HG03280 (cell line): Measurements from ENCODE around the gene STK17A.
"Not testable (repeated sequence)": the region's sequence is repeated elsewhere in the genome, so short reads cannot be mapped to it uniquely, and the experiment has no call there.

ENCODE experiments used
- ATAC-seq: cut with Tn5 transposase; IDR thresholded peaks from one replicate; pipeline ENCODE4 v1.9.1; 2021; ENCODE audit warnings: mild to moderate bottlenecking, moderate library complexity; ENCODE audit not compliant: unreplicated experiment

STK17A gene

DNA sequence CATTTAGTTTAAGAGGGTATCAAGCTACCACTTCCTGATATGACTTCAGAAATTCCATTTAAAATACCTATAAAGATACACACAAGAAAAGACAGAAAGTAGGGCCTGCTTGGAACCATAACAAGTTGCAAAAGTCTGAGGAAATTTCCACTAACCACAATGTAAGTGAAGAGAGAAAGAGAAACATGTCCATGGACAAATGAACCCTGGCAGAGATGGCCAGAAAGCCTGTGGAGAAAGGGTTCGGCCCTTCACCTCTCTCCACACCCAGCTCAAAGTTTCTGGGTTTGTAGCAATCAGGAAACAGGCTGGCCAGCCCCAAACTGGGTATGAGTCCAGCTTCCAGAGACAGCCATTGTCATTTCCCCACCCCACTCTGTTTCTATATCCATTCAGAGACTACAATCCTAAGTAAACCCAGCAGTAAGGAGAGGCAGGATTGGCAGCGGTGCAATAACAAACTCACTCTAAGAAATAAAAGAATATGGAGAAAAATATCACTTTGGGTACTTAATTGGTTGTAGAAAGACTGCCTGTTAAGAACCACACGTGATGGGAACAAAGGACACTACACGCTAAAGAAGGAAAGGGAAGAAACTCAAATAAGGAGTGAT is 71.1 kb downstream of the STK17A start:
- ATAC-seq: no peak

DNA sequence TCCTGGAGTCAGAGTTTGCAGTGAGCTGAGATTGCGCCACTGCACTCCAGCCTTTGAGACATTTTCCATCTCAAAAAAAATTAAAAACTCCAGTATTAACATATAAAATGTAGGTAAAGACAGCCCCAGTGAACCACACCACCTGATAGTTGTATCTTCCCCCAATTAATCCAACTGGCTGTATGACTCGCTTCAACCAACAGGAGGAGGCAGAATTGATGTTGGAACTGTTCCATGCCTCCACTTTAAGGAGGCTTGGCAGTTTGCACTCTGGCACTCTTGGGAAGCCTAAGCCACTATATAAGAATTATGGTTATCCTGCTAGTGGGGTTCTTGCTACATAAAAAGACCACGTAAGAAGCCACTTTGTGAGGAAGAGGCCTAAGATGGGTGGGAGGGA is 72.7 kb downstream of the STK17A start:
- ATAC-seq: no peak

DNA sequence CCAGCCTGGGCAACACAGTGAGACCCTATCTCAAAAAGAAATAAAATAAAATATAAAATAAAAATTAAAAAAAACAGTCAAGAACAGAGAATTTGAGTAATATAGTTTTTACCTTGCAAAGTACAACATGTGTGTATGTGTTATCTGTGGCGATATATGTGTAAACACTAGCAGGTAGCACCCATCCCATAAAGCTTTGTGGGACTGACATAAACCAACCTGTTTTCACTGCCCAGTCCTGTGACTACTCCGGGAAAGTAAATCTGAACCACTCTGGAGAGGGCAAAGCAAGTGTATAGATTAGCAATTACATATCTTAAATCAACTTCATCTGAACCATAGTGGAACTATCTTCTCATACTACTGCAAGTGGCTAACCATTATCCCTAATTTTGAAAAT is 74.1 kb downstream of the STK17A start:
- no peak for ATAC-seq

DNA sequence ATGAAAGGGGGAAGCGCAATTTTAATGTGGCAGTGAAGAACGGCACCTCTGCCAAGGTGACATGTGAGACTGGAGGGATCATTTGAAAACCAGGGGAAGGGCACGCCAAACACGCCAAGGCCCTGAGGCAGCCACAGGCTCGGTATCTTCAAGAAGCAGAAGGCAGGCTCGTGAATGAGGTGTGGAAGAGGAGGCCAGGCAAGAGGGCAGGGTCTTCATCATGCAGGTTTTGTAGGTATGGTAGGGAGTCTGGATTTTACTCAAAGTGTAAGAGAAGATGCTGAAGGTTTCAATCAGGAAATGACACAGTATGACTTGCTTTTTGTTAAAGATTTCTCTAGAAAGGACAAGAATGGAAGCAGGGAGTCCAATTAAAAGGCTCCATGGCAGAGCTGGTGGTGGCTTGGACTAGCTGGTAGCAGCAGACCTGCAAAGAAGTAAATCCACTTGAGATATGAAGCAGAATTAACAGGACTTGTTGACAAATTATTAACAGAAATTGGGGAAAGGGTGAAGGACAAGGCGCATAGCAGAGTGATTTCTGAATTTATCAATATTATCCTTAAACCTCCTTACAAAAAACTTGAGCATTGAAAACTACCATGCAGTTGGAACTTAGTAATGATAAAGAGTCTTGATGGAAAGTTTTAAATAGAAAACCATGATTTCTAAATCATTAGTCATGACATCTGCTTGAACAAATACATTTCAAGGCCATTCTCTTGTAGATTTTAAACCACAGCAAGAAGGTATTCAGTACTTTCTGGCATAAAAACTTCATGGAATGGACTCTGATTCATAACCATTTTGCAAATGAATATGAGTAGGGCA is 76.0 kb downstream of the STK17A start:
- ATAC-seq: peak; percentile 57

DNA sequence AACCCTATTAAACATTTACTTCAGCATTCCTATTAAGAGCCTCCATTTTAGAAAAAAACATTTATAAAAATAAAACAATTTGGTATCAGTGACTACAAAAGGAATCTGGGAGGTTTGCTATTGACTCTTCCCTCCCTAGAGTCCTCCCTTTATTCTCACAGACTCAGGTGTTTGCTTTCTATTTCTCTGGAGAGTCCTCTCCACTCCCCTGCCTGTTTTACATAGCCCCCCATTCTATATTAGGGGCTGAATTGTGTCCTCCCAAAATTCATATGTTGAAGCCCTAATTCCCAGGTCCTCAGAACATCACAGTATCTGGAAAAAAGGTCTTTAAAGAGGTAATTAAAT is 76.6 kb downstream of the STK17A start:
- ATAC-seq: no peak

DNA sequence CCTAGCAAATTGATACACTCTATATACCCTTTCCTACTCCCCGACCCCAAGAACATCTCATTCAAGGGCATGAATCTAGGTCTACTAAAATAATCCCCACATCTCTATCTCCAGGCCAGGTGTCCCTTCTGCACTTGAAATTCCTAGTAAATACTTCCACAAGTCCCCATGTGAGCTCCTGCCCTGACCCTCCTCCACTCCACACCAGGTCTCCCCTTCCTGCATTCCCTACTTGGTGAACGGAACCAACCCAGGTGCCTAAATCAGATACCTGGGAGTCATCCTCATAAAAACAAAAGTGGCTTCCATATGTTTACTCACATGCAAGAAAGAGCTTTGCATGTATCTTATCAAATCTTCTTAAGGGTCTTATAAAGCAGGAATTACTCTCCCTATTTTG is 77.2 kb downstream of the STK17A start:
- no peak for ATAC-seq

DNA sequence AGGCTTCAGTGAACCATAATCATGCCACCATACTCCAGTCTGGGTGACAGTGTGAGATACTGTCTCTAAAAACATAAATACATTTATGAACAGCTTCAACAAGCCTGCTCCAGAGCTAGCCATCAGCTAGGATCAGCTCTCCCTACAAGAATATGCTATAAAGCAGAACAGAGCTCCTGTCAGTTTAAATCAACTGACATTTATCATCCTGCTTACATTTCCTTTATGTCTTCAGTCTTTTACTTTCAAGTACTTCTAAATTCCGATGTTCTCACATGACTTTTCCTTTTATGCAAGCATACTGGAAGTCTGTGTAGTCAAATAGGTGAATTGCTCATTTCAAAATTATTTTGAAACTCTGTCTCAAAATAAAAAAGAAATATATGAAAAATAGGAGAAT is 81.8 kb downstream of the STK17A start:
- ATAC-seq: no peak

DNA sequence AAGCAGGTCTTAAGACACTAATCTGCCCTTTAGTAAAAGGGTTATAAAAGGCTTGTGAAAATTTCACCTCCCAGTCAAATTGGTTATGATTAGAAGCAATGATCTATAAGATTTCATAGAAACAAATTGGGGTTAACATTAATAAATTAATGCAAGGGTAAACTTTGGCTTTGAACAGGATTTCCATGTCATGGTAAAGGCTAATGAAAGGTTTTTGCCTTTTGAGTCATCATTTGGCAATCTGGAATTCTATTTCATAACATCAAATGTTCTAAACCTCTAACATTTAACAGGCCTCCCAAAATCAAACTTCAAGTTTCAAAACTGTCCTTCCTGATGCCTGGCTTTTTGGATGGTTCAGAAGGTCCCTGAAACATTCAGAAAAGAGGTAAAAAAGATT is 84.0 kb downstream of the STK17A start:
- ATAC-seq: no peak

DNA sequence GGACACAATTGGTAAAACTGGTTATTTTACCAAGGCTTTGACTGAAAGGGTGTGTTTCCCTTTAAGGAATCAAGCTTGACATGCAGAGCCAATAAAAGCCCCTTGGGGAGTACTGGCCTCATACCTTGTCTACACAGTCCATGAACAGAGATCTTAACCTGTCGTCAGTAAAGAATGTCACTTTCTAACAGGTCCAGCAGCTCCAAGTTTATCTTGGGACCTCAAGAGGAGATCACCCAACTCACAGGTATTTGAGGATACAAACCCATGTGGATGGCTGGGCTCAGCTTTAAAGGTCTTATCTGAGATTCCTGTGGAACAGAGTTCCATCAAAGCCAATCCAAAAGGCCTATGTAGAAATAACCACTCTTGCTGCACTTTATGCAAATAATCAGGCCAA is 85.1 kb downstream of the STK17A start:
- no peak for ATAC-seq

DNA sequence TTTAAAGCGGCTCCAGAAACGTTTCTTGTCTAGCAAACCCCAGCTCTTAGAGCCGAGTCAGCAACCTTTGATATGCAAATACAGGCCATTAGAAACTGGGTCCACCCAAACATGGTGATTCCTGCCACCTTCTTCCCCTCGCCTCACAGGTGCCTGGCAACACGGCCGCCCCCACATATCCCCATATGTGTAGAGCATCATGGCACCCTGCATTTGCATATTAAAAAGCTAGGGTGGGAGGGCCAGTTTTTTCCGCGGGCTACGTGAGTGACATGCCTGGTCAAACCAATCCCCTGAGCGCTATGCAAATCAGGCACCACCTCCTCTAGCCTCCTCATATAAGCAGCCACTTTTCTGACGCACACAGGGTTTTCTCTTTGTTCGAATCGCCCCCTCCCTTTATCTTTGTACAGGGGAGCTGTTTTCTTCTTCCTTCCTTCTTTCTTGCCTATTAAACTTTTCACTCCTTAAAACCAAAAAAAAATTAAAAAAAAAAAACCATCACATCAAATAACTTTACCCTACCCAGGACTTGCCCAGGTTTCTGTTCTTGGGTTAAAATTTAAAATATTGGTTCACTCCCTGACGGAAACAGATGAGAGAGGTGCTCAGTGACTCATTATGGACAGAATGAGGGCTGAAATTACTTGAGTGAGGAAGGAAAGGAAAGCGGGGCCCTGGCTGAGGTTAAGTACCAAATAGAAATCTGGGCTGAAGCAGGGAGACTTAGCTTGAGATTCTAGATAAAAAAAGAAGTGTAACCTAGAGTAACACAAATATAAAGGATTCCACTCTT is 86.6 kb downstream of the STK17A start:
- no peak for ATAC-seq

DNA sequence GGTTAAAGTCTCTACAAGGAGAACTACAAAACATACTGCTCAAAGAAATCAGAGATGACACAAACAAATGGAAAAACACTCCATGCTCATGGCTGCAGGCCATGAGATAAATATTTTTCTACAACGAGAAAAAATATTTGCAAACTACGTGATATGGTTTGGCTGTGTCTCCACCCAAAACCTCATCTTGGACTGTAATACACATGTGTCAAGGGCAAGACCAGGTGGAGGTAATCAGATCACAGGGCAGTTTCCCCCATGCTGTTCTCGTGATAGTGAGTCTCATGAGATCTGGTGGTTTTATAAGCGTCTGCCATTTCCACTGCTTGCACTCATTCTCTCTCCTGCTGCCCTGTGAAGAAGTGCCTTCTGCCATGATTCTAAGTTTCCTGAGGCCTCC is 88.6 kb downstream of the STK17A start:
- ATAC-seq: no peak

DNA sequence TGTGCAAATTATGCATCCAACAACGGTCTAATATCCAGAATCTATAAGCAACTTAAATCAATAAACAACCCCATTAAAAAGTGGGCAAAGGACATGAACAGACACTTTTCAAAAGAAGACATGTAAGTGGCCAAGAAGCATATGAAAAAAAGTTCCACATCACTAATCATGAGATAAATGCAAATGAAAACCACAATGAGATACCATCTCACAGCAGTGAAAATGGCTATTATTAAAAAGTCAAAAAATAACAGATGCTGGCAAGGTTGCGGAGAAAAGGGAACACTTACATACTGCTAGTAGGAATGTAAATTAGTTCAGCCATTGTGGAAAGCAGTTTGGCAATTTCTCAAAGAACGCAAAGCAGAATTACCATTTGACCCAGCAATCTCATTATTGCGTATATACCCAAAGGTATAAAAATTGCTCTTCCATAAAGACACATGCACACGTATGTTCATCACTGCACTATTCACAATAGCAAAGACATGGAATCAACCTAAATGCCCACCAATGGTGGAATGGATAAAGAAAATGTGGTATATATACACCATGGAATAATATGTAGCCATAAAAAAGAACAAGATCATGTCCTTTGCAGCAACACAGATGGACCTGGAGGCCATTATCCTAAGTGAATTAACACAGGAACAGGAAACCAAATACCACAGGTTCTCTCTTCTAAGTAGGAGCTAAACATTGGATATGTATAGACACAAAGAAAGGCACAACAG is 90.5 kb downstream of the STK17A start:
- not testable (repeated sequence) for ATAC-seq

DNA sequence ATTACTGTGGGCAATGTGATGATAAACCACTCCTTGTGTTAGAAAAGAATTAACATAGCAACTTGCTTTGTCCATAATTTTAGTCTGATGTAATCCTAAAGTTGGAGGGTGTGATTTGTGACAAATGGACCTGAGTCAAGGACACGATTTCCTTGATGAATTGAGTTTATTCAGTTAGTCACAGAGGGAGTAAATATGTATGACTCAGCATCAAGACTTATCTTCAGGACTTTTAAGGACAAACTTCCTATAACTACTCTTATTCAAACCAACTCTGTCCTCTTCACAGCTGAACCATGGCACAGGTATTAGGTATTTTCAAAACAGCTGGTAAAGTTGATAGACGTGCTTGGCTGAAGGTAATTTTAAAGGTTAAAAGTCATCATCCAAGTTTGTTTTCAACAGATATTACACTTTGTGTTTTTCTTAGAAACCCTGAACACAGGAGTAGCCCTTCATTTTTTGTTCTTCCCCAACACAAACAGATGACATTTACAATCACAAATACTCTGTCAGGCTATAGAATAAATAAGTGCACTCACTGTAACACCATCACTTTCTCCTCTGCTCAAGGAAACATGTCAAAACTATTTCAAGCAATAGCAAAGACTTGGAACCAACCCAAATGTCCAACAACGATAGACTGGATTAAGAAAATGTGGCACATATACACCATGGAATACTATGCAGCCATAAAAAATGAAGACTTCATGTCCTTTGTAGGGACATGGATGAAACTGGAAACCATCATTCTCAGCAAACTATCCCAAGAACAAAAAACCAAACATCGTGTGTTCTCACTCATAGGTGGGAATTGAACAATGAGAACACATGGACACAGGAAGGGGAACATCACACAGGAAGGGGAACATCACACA is 91.9 kb downstream of the STK17A start:
- ATAC-seq: no peak
